PC-9 (cell line): ENCODE results near the gene PIK3R6. TPM values are rescaled to one million over a fixed set of nuclear protein-coding genes. Genes with fewer than 3 reads are reported as not detected.

Experiments used
- BruUV-seq: library from RNA; stranded (reverse); fragments of 400-500 nt; replicated peaks from 2 replicates; lab custom pipeline; 2021; lab: Mats Ljungman, UMichigan
- CTCF ChIA-PET: fragments of 300-600 bp; sonication (Branson Sonifier 250); formaldehyde crosslinking; loops from one replicate; lab custom pipeline; 2022; ENCODE audit warnings: antibody characterized with exemption; lab: Charles Lee
- POLR2A ChIA-PET: fragments of 300-600 bp; sonication (Branson Sonifier 250); formaldehyde crosslinking; loops from one replicate; lab custom pipeline; 2022; ENCODE audit warnings: antibody characterized with exemption; ENCODE audit not compliant: unreplicated experiment; lab: Charles Lee
- DNase-seq, 2 experiments: peaks; one replicate each; pipeline versions ENCODE4 v3.0.0 to v3.0.0-alpha.2; 2015 to 2022; ENCODE audit warnings: mixed read lengths in 1 of 2
- H2AFZ ChIP-seq: fragments of 200-600 bp; sonication (generic); 2 replicates; pipeline ENCODE4 v1.8.1; 2017; ENCODE audit warnings: antibody characterized with exemption
- H3F3A ChIP-seq: fragments of 200-600 bp; sonication (generic); 2 replicates; pipeline ENCODE4 v1.8.1; 2017; ENCODE audit warnings: antibody characterized with exemption, mild to moderate bottlenecking, low read depth; ENCODE audit not compliant: insufficient read depth
- H3K27ac ChIP-seq: fragments of 200-600 bp; sonication (generic); 2 replicates; pipeline ENCODE4 v1.6.1; 2016; ENCODE audit warnings: mixed run types
- H3K27me3 ChIP-seq: fragments of 200-600 bp; sonication (generic); 2 replicates; pipeline ENCODE4 v1.6.1; 2016; ENCODE audit warnings: low read depth, mixed run types; ENCODE audit not compliant: insufficient read depth
- H3K36me3 ChIP-seq: fragments of 200-600 bp; sonication (generic); 2 replicates; pipeline ENCODE4 v1.6.1; 2016; ENCODE audit warnings: low read depth, mixed run types
- H3K4me1 ChIP-seq: fragments of 200-600 bp; sonication (generic); replicated peaks from 2 replicates; pipeline ENCODE4 v1.6.1; 2016; ENCODE audit warnings: mixed run types; ENCODE audit not compliant: insufficient read depth
- H3K4me2 ChIP-seq: fragments of 200-600 bp; sonication (generic); 2 replicates; pipeline ENCODE4 v1.6.1; 2017; ENCODE audit warnings: mixed run types
- H3K4me3 ChIP-seq: fragments of 200-600 bp; sonication (generic); 2 replicates; pipeline ENCODE4 v1.6.1; 2016; ENCODE audit warnings: mixed run types
- H3K79me2 ChIP-seq: fragments of 200-600 bp; sonication (generic); 2 replicates; pipeline ENCODE4 v1.6.1; 2017; ENCODE audit warnings: low read depth, mixed run types
- H3K9me2 ChIP-seq: fragments of 200-600 bp; sonication (generic); 2 replicates; pipeline ENCODE4 v1.8.1; 2017; ENCODE audit warnings: mild to moderate bottlenecking; ENCODE audit not compliant: insufficient read depth
- H3K9me3 ChIP-seq: fragments of 200-600 bp; sonication (generic); 2 replicates; pipeline ENCODE4 v1.8.1; 2016; ENCODE audit warnings: low read depth; ENCODE audit not compliant: insufficient read depth
- H4K20me1 ChIP-seq: fragments of 200-600 bp; sonication (generic); 2 replicates; pipeline ENCODE4 v1.8.1; 2017; ENCODE audit not compliant: insufficient read depth
- CTCF ChIP-seq: fragments of 200-600 bp; sonication (generic); conservative IDR thresholded peaks from 2 replicates; pipeline ENCODE4 v1.6.1; 2017; ENCODE audit warnings: mixed run types, antibody characterized with exemption, mild to moderate bottlenecking, moderate library complexity
- EZH2 ChIP-seq: fragments of 200-600 bp; sonication (generic); IDR thresholded peaks from 2 replicates; pipeline ENCODE4 v1.8.0; 2017; ENCODE audit warnings: antibody characterized with exemption, low read depth
- intact Hi-C: fragments of 100-400 bp; cut with micrococcal nuclease; formaldehyde crosslinking; loops from one replicate; pipeline ENCODE4 v1.10.0; 2022; ENCODE audit not compliant: unreplicated experiment
- total RNA-seq: library from RNA; stranded (reverse); gene quantifications from 2 replicates; pipeline ENCODE4 v1.2.3, GENCODE V29; 2021

The PIK3R6 gene
- total RNA-seq, 1 experiment from 2014 or later = not detected

- no peaks in the 10 kb centered on the region for H3K4me1 ChIP-seq
- BruUV-seq = no TSS peak
- peaks cover 37% of the 10 kb centered on the region; the same call in 1 of the 2 replicates for H3K27me3 ChIP-seq
- no peaks in the 10 kb centered on the region for H3K36me3 ChIP-seq
- CTCF ChIA-PET = no interaction called here
- intact Hi-C loops = no loop called here
- no peak overlapping the region for H3K4me3 ChIP-seq
- no peak for DNase-seq
- no peaks in the 10 kb centered on the region for H3K9me2 ChIP-seq
- H3K79me2 ChIP-seq = no peaks in the 10 kb centered on the region
- TF ChIP-seq EZH2 = no peak
- TF ChIP-seq CTCF = no peak
- H3K4me2 ChIP-seq = no peak overlapping the region
- no peaks in the 10 kb centered on the region for H3F3A ChIP-seq
- H2AFZ ChIP-seq = no peak overlapping the region
- POLR2A ChIA-PET = no interaction called here
- no peak overlapping the region for H3K27ac ChIP-seq
- H4K20me1 ChIP-seq = no peaks in the 10 kb centered on the region
- no peaks in the 10 kb centered on the region for H3K9me3 ChIP-seq
These were observed 15.9 kb upstream of the PIK3R6 start for GRCh38 chr17:8883353-8883752.

GRCh38 chr17:8881606-8882005, 14.1 kb upstream of the PIK3R6 start:
- intact Hi-C loops = no loop called here
- no peaks in the 10 kb centered on the region for H3K9me2 ChIP-seq
- no peak for DNase-seq
- no peak overlapping the region for H3K27ac ChIP-seq
- H4K20me1 ChIP-seq = no peaks in the 10 kb centered on the region
- H3K4me2 ChIP-seq = no peak overlapping the region
- no peaks in the 10 kb centered on the region for H3K79me2 ChIP-seq
- H2AFZ ChIP-seq = no peak overlapping the region
- TF ChIP-seq CTCF (no peak), EZH2 (no peak)
- no peak overlapping the region for H3K4me3 ChIP-seq
- H3K4me1 ChIP-seq = no peaks in the 10 kb centered on the region
- no peaks in the 10 kb centered on the region for H3K36me3 ChIP-seq
- BruUV-seq = no TSS peak
- H3K9me3 ChIP-seq = no peaks in the 10 kb centered on the region
- H3F3A ChIP-seq = no peaks in the 10 kb centered on the region
- CTCF ChIA-PET = no interaction called here
- POLR2A ChIA-PET = no interaction called here
- peaks cover 53% of the 10 kb centered on the region; the same call in 1 of the 2 replicates for H3K27me3 ChIP-seq

DNA sequence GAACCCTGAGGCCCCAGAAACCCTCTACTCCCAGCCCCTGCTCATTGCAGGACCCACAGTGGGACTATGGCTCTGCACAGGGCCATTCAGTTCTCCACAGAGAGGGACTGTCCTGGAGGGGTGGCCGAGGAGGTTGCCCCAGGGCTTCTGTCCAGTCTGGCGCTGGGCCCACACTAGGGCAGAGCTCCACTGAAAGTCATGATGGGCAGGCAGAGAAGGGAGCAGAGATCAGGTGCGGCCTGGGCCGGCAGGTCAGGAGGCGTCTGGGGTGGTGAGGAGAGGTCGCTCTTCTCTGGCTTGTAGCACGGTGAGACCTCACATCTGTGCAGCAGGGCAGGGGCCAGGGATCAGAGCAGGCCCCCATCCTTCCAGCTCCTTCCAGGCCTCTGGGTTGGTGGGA, 13.0 kb upstream of the PIK3R6 start:
- no peak for TF ChIP-seq CTCF
- no peak for TF ChIP-seq EZH2

More for the DNA sequence above, 13.0 kb upstream of the PIK3R6 start:
- no peaks in the 10 kb centered on the region for H3K9me2 ChIP-seq
- H3K4me1 ChIP-seq = no peaks in the 10 kb centered on the region
- intact Hi-C loops = no loop called here
- no peaks in the 10 kb centered on the region for H3K79me2 ChIP-seq
- no peak for DNase-seq
- H4K20me1 ChIP-seq = no peaks in the 10 kb centered on the region
- no peaks in the 10 kb centered on the region for H3K36me3 ChIP-seq
- H3K9me3 ChIP-seq = no peaks in the 10 kb centered on the region
- no peak overlapping the region for H3K27ac ChIP-seq
- POLR2A ChIA-PET = no interaction called here
- no peak overlapping the region for H3K4me3 ChIP-seq
- H3K27me3 ChIP-seq = peaks cover 53% of the 10 kb centered on the region; the same call in 1 of the 2 replicates
- no peaks in the 10 kb centered on the region for H3F3A ChIP-seq
- no peak overlapping the region for H3K4me2 ChIP-seq
- CTCF ChIA-PET = no interaction called here
- no peak overlapping the region for H2AFZ ChIP-seq
- BruUV-seq = no TSS peak
